Inflammatory macrophage treated with lipopolysaccharide for 1 hour (primary cell): Measurements from ENCODE around the gene ERP29.

ENCODE experiments used
- DNase-seq, 2 donors: peaks; one replicate each; pipeline ENCODE4 v3.0.0-alpha.2; 2020 to 2022

The ERP29 gene

GRCh38 chr12:112046003-112046402, 32.8 kb downstream of the ERP29 start:
- DNase-seq, result no peak

- DNase-seq, result no peak
Observed at GRCh38 chr12:112049351-112049750, 36.1 kb downstream of the ERP29 start.

GRCh38 chr12:112061137-112061536, 47.9 kb downstream of the ERP29 start:
- no peak for DNase-seq

GRCh38 chr12:112063273-112063672, 50.0 kb downstream of the ERP29 start:
- DNase-seq, result no peak

- no peak for DNase-seq
Observed at GRCh38 chr12:112066566-112066965, 53.3 kb downstream of the ERP29 start.
